Hepatocyte (in vitro differentiated cells): Measurements from ENCODE around the gene ISYNA1.

Experiments used
- CTCF ChIP-seq: fragments of 200-600 bp; sonication (generic); IDR thresholded peaks from 2 replicates; pipeline ENCODE4 v1.5.1; 2016; ENCODE audit warnings: antibody characterized with exemption, mild to moderate bottlenecking; ENCODE audit not compliant: poor library complexity
- EZH2 ChIP-seq: fragments of 200-600 bp; sonication (generic); IDR thresholded peaks from 2 replicates; pipeline ENCODE4 v1.6.1; 2016; ENCODE audit warnings: antibody characterized with exemption, mild to moderate bottlenecking, borderline replicate concordance

GRCh38 chr19:18421371-18421959 lies 16.5 kb downstream of the ISYNA1 start:
- TF ChIP-seq CTCF (no peak), EZH2 (no peak)
